GM12891 (cell line): ENCODE measurements around the gene XRCC6.
"Not testable (repeated sequence)": the region's sequence is repeated elsewhere in the genome, so short reads cannot be mapped to it uniquely, and the experiment has no call there.

Source experiments
- POLR2A ChIP-seq: IDR thresholded peaks from 2 replicates; pipeline ENCODE4 v1.6.1; 2011; ENCODE audit warnings: low read depth, low read length, control low read depth
- POLR2AphosphoS5 ChIP-seq: IDR thresholded peaks from 2 replicates; pipeline ENCODE4 v1.6.1; 2011; ENCODE audit warnings: low read depth, low read length, control low read depth
- TAF1 ChIP-seq: IDR thresholded peaks from 2 replicates; pipeline ENCODE4 v1.6.1; 2011; ENCODE audit warnings: low read depth, low read length, control low read depth

- not testable (repeated sequence) for TF ChIP-seq POLR2A, POLR2AphosphoS5, TAF1
Observed at GRCh38 chr22:41593336-41593960, 27.6 kb upstream of the XRCC6 start.
